Urinary bladder (tissue), 4 donors: Measurements from ENCODE around the gene TAF1A. TPM values are rescaled to one million over a fixed set of nuclear protein-coding genes. Genes with fewer than 3 reads are reported as not detected.

ENCODE experiments used
- DNase-seq: peaks from one replicate; pipeline ENCODE4 v3.0.0-alpha.2; 2015; ENCODE audit errors: extremely low spot score
- H3K27ac ChIP-seq: one replicate; pipeline ENCODE4 v1.5.1; 2013; ENCODE audit warnings: low read depth, mild to moderate bottlenecking, moderate library complexity
- H3K36me3 ChIP-seq: one replicate; pipeline ENCODE4 v1.6.1; 2013; ENCODE audit warnings: mild to moderate bottlenecking, moderate library complexity; ENCODE audit not compliant: insufficient read depth
- H3K4me1 ChIP-seq: one replicate; pipeline ENCODE4 v1.6.1; 2013; ENCODE audit warnings: mild to moderate bottlenecking, moderate library complexity; ENCODE audit not compliant: insufficient read depth
- H3K4me3 ChIP-seq: one replicate; pipeline ENCODE4 v1.5.1; 2013; ENCODE audit warnings: low read depth, low read length
- WGBS: extraction: QIAGEN DNeasy Blood & Tissue Kit; methylation state at CpG from one replicate; pipeline ENCODE4 v1.1.7; 2013; 5-methylcytosine and 5-hydroxymethylcytosine counted together
- polyA plus RNA-seq: library from polyadenylated mRNA; stranded (reverse); fragments of 200-250 nt; gene quantifications from one replicate; pipeline ENCODE4 v1.2.3, GENCODE V29; 2013
- total RNA-seq: library from RNA; depleted of rRNA; stranded (reverse); fragments of >200 nt; gene quantifications from one replicate; pipeline ENCODE4 v1.2.3, GENCODE V29; 2014
- donor health status: healthy with polysubstance abuse.
- donor health status: healthy.

TAF1A gene
- total and polyA plus RNA-seq, 2 donors, result 3.3 to 23.4 TPM

- Histone ChIP-seq H3K36me3 (no peaks in the 10 kb centered on the region), H3K4me1 (no peaks in the 10 kb centered on the region), H3K4me3 (no peak overlapping the region), H3K27ac (no peak overlapping the region)
- no peak for DNase-seq
- WGBS, result 87% methylated on average over 21 of the region's 21 CpGs
These were observed 45.9 kb downstream of the TAF1A start for GRCh38 chr1:222543817-222544216.

DNA sequence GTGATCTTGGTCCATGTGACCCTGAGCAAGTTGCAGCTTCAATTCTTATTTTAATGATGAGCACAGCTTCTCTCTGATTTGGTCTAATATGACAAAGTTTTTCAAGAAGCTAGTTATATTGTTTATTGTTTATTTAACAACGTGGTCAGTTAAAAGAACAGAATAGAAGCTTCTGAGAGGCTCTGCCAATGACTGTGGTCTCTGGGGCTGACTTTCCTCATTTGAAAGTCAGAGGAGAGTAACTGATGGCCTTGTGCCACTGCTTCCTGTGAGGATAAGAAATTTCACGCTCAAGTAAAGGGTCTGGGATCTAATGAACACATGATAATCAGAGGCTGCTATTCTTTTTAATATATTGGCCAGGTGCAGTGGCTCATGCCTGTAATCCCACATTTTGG, 49.1 kb downstream of the TAF1A start:
- no peaks in the 10 kb centered on the region for H3K4me1 ChIP-seq
- no peaks in the 10 kb centered on the region for H3K36me3 ChIP-seq
- DNase-seq, result no peak
- WGBS, result 31% methylated on average over 2 of the region's 2 CpGs
- no peak overlapping the region for H3K4me3 ChIP-seq
- H3K27ac ChIP-seq, result no peak overlapping the region

- no peak overlapping the region for H3K4me3 ChIP-seq
- no peak overlapping the region for H3K27ac ChIP-seq
- DNase-seq, result no peak
- no peaks in the 10 kb centered on the region for H3K36me3 ChIP-seq
- no peaks in the 10 kb centered on the region for H3K4me1 ChIP-seq
- 83% methylated on average over 16 of the region's 16 CpGs for WGBS
These were observed 49.7 kb downstream of the TAF1A start for GRCh38 chr1:222539951-222540597.

- WGBS, result 85% methylated on average over 5 of the region's 5 CpGs
- no peaks in the 10 kb centered on the region for H3K4me1 ChIP-seq
- DNase-seq, result no peak
These were observed 54.3 kb downstream of the TAF1A start for GRCh38 chr1:222535455-222535854.

GRCh38 chr1:222530852-222531251, 58.9 kb downstream of the TAF1A start:
- WGBS, result 51% methylated on average over 6 of the region's 6 CpGs
- DNase-seq, result no peak
- Histone ChIP-seq H3K4me1 (no peaks in the 10 kb centered on the region), H3K27ac (no peak overlapping the region), H3K4me3 (no peak overlapping the region), H3K36me3 (no peaks in the 10 kb centered on the region)

More at GRCh38 chr1:222535455-222535854, 54.3 kb downstream of the TAF1A start:
- no peak overlapping the region for H3K27ac ChIP-seq
- H3K36me3 ChIP-seq, result no peaks in the 10 kb centered on the region
- no peak overlapping the region for H3K4me3 ChIP-seq

DNA sequence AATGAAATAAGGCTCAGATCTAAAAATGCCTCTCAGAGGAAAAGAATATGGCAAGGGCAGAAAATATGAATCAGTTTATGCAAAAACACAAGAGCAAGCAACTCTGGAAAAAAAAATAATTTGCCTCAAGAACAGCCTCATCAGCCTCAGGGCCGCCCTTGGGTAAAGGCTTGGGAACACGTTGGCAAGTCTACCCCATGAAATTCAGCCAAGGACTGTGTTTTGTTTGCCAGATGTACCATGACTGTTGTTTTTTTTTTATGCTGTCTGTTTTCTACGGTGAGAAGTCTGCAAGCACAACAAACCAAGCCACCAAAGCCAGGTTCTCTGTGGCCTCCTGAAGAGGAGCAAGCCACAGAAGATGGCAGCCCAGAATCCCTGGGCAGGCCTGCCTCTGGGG, 59.8 kb downstream of the TAF1A start:
- Histone ChIP-seq H3K4me3 (no peak overlapping the region), H3K27ac (no peak overlapping the region), H3K36me3 (no peaks in the 10 kb centered on the region), H3K4me1 (no peaks in the 10 kb centered on the region)
- no peak for DNase-seq
- 66% methylated on average over 3 of the region's 3 CpGs for WGBS

GRCh38 chr1:222529181-222529580, 60.6 kb downstream of the TAF1A start:
- Histone ChIP-seq H3K4me3 (no peak overlapping the region), H3K4me1 (no peaks in the 10 kb centered on the region), H3K27ac (no peak overlapping the region), H3K36me3 (no peaks in the 10 kb centered on the region)
- no peak for DNase-seq
- 84% methylated on average over 3 of the region's 3 CpGs for WGBS

- Histone ChIP-seq H3K4me3 (no peak overlapping the region), H3K27ac (no peak overlapping the region), H3K36me3 (no peaks in the 10 kb centered on the region), H3K4me1 (no peaks in the 10 kb centered on the region)
- DNase-seq, result no peak
- 88% methylated on average over 2 of the region's 2 CpGs for WGBS
These were observed 63.8 kb downstream of the TAF1A start for GRCh38 chr1:222525951-222526350.

- no peak for DNase-seq
These were observed 65.9 kb downstream of the TAF1A start for GRCh38 chr1:222523852-222524251.

DNA sequence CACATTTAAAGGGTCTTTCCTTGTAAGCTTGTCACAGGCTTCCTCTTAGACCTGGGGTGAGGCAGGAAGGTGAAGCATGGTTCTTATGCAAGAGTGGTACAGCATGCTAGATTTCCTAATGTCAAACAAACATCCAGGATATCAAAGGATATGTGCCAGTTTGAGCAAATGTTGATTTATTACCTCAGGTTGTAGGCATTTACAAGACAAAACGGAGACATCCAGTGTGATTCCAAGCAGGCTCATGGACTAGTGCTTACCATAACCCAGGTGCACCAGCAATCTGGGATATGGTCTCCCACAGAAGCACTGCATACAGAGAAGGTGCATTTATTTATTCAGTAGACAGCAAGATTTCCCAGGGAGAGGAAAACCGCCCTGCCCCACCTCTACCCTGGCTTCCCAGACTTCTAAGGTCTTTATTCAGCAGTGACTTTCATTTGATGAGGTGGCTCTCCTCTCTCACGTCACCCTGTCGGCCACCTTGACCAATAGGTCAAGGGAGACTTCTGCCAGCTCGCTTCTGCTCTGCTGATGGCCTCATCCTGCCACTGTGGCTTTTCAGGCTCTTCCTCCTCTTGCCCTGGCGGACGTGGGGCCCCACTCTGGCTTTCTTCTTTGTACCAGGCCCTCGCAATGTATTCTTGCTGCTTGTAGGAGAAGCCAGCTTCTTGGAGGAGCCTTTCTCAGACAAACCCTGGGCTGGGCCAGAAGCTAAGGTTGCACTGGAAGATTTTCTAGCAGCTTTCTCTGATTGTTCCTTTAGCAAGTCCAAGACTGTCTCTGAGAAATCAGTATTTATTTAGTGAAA, 67.4 kb downstream of the TAF1A start:
- H3K4me3 ChIP-seq, result no peak overlapping the region
- no peaks in the 10 kb centered on the region for H3K36me3 ChIP-seq
- H3K27ac ChIP-seq, result no peak overlapping the region
- no peaks in the 10 kb centered on the region for H3K4me1 ChIP-seq
- DNase-seq, result no peak
- WGBS, result 91% methylated on average over 8 of the region's 8 CpGs

More at GRCh38 chr1:222523852-222524251, 65.9 kb downstream of the TAF1A start:
- Histone ChIP-seq H3K4me3 (no peak overlapping the region), H3K4me1 (no peaks in the 10 kb centered on the region), H3K27ac (no peak overlapping the region), H3K36me3 (no peaks in the 10 kb centered on the region)
- WGBS, result 69% methylated on average over 3 of the region's 3 CpGs

DNA sequence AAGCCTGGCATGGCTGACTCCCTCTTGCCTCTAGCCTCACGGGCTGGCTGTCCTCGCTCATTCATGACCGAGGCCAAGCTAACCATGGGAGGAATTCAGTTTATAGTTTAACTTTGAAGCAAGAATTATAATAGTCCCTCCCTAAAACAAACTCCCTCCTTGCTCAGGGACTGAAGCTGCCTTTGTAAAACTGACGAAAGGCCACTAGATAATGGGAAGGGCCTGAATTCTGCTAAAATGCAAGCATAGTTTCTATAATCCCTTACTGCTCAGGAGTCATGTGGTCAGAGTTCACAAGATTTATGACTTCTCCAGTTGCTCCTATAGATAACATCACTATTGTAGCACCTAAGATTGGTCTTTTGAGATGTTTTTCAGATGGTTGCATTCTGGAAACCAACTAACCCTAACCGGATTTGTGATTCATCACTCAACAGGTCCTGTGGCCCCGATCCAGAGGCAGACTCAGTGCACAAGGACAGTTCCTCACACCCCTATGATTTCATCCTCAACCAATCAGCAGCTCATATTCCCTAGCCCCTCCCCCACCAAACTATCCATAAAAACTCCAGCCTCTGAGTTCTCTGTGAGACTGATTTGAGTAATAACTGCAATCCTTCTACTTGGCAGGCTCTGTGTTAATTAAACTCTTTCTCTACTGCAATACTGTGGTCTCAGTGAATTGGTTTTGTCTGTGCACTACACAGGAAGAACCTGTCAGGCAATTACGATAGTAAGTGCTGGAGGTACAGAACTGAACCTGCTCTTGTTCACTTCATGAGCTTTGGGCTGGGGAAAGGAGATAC, 68.2 kb downstream of the TAF1A start:
- 52% methylated on average over 7 of the region's 7 CpGs for WGBS
- Histone ChIP-seq H3K27ac (no peak overlapping the region), H3K36me3 (no peaks in the 10 kb centered on the region), H3K4me1 (no peaks in the 10 kb centered on the region), H3K4me3 (no peak overlapping the region)
- no peak for DNase-seq
